Activated CD8-positive, alpha-beta T cell treated with anti-CD3 and anti-CD28 coated beads, Interleukin-2, amount 10 ng/mL, durations not matched to agents 7 days and 5 days (primary cell): ENCODE measurements around the gene FAS. TPM values are rescaled to one million over a fixed set of nuclear protein-coding genes. Genes with fewer than 3 reads are reported as not detected.

Source experiments
- ATAC-seq: fragments of 150-1000 bp; cut with Tn5 transposase; one replicate; pipeline ENCODE4 v1.10.0; 2021; ENCODE audit warnings: moderate library complexity
- CTCF ChIA-PET: fragments of 350-600 bp; sonication (Branson Sonifier 250); formaldehyde crosslinking; loops from one replicate; lab custom pipeline; 2021; ENCODE audit warnings: antibody characterized with exemption; lab: Charles Lee
- POLR2A ChIA-PET: fragments of 350-600 bp; sonication (Branson Sonifier 250); formaldehyde crosslinking; loops from one replicate; lab custom pipeline; 2021; ENCODE audit warnings: antibody characterized with exemption; lab: Charles Lee
- DNase-seq: peaks from one replicate; pipeline ENCODE4 v3.0.0-alpha.2; 2020
- H3K27ac Mint-ChIP-seq: one replicate; pipeline ENCODE4 v1.8.0; 2021; ENCODE audit warnings: mild to moderate bottlenecking, mixed read lengths
- H3K27me3 Mint-ChIP-seq: one replicate; pipeline ENCODE4 v1.8.0; 2021; ENCODE audit warnings: low read depth, mixed read lengths
- H3K36me3 Mint-ChIP-seq: one replicate; pipeline ENCODE4 v1.8.0; 2021; ENCODE audit warnings: low read depth, mixed read lengths
- H3K4me1 Mint-ChIP-seq: one replicate; pipeline ENCODE4 v1.8.0; 2021; ENCODE audit warnings: low read depth, mixed read lengths
- H3K4me3 Mint-ChIP-seq: one replicate; pipeline ENCODE4 v1.8.0; 2021; ENCODE audit warnings: mild to moderate bottlenecking, mixed read lengths
- H3K9me3 Mint-ChIP-seq: one replicate; pipeline ENCODE4 v1.8.0; 2022; ENCODE audit warnings: mixed read lengths; ENCODE audit not compliant: insufficient read depth
- total RNA-seq, 2 experiments: library from RNA; stranded (reverse); gene quantifications; one replicate each; pipeline ENCODE4 v1.2.3, GENCODE V29; 2021

Gene FAS
- total RNA-seq, 2 experiments from 2014 or later = 58.5 to 62.6 TPM

GRCh38 chr10:88954458-88955083, 36.0 kb upstream of the FAS start:
- no peak for DNase-seq
- Mint-ChIP-seq H3K4me3 (no peak overlapping the region), H3K27me3 (no peaks in the 10 kb centered on the region), H3K9me3 (peaks cover 3% of the 10 kb centered on the region), H3K36me3 (peaks cover 13% of the 10 kb centered on the region), H3K27ac (no peak overlapping the region), H3K4me1 (peaks cover 2% of the 10 kb centered on the region)
- ATAC-seq = no peak
- POLR2A ChIA-PET = no interaction called here
- CTCF ChIA-PET = interaction anchor here (0.8 to 2.6 kb wide), 5 partner anchors 11 to 389 kb away, joined by 3 to 8 read pairs (median 5); no protein-coding TSS in a partner anchor

- ATAC-seq (no peak), DNase-seq (no peak)
- Mint-ChIP-seq H3K4me1 (peaks cover 24% of the 10 kb centered on the region), H3K9me3 (peaks cover 3% of the 10 kb centered on the region), H3K27me3 (no peaks in the 10 kb centered on the region), H3K4me3 (no peak overlapping the region), H3K27ac (no peak overlapping the region), H3K36me3 (peaks cover 8% of the 10 kb centered on the region)
- ChIA-PET CTCF (interaction anchor here (0.7 to 3.6 kb wide), 5 partner anchors 12 to 261 kb away, joined by 3 to 17 read pairs (median 4); no protein-coding TSS in a partner anchor), POLR2A (no interaction called here)
Observed at GRCh38 chr10:88957381-88957780, 33.2 kb upstream of the FAS start.

GRCh38 chr10:88958721-88959120, 31.9 kb upstream of the FAS start:
- POLR2A ChIA-PET = no interaction called here
- peaks cover 12% of the 10 kb centered on the region for H3K36me3 Mint-ChIP-seq

GRCh38 chr10:88960802-88961201, 29.8 kb upstream of the FAS start:
- no peak overlapping the region for H3K27ac Mint-ChIP-seq
- H3K4me3 Mint-ChIP-seq = no peak overlapping the region
- ATAC-seq (no peak), DNase-seq (no peak)
- H3K4me1 Mint-ChIP-seq = peaks cover 32% of the 10 kb centered on the region
- H3K9me3 Mint-ChIP-seq = no peaks in the 10 kb centered on the region
- ChIA-PET CTCF (interaction anchor here (0.9 to 2.5 kb wide), 6 partner anchors 9 to 31 kb away, joined by 3 to 8 read pairs (median 4); partner anchors contain the start of gene FAS), POLR2A (interaction anchor here (1.7 kb wide), 1 partner anchor 31 kb away, joined by 4 read pairs; no protein-coding TSS in a partner anchor)
- H3K36me3 Mint-ChIP-seq = peaks cover 10% of the 10 kb centered on the region
- no peaks in the 10 kb centered on the region for H3K27me3 Mint-ChIP-seq

More at GRCh38 chr10:88958721-88959120, 31.9 kb upstream of the FAS start:
- CTCF ChIA-PET = interaction anchor here (2.3 to 3.6 kb wide), 2 partner anchors 24 to 71 kb away, joined by 6 to 17 read pairs; no protein-coding TSS in a partner anchor
- no peak overlapping the region for H3K4me3 Mint-ChIP-seq
- H3K27me3 Mint-ChIP-seq = no peaks in the 10 kb centered on the region
- DNase-seq (no peak), ATAC-seq (no peak)
- peaks cover 33% of the 10 kb centered on the region for H3K4me1 Mint-ChIP-seq
- H3K27ac Mint-ChIP-seq = no peak overlapping the region
- peaks cover 2% of the 10 kb centered on the region for H3K9me3 Mint-ChIP-seq

- POLR2A ChIA-PET = interaction anchor here (1.7 kb wide), 1 partner anchor 30 kb away, joined by 4 read pairs; no protein-coding TSS in a partner anchor
- CTCF ChIA-PET = interaction anchor here (0.9 to 2.5 kb wide), 5 partner anchors 9 to 31 kb away, joined by 3 to 8 read pairs (median 4); partner anchors contain the start of gene FAS
- Mint-ChIP-seq H3K4me1 (peaks cover 32% of the 10 kb centered on the region), H3K36me3 (peaks cover 10% of the 10 kb centered on the region), H3K27ac (no peak overlapping the region), H3K9me3 (no peaks in the 10 kb centered on the region), H3K27me3 (no peaks in the 10 kb centered on the region), H3K4me3 (no peak overlapping the region)
- ATAC-seq (no peak), DNase-seq (no peak)
Observed at GRCh38 chr10:88961266-88961665, 29.3 kb upstream of the FAS start.

GRCh38 chr10:88962336-88962735, 28.3 kb upstream of the FAS start:
- Mint-ChIP-seq H3K4me1 (peaks cover 32% of the 10 kb centered on the region), H3K27ac (peak overlapping the region; percentile 43), H3K9me3 (no peaks in the 10 kb centered on the region), H3K27me3 (no peaks in the 10 kb centered on the region), H3K4me3 (peak overlapping the region; percentile 17), H3K36me3 (peaks cover 10% of the 10 kb centered on the region)
- DNase-seq (no peak), ATAC-seq (peak; percentile 85)
- ChIA-PET CTCF (interaction anchor here (0.6 to 1.3 kb wide), 2 partner anchors 19 to 255 kb away, joined by 3 to 4 read pairs; no protein-coding TSS in a partner anchor), POLR2A (interaction anchor here (0.6 to 1.1 kb wide), 4 partner anchors 28 to 37 kb away, joined by 3 to 5 read pairs (median 4); partner anchors contain the start of gene FAS)

GRCh38 chr10:88963318-88963717, 27.3 kb upstream of the FAS start:
- Mint-ChIP-seq H3K27me3 (no peaks in the 10 kb centered on the region), H3K4me1 (peaks cover 32% of the 10 kb centered on the region)
- POLR2A ChIA-PET = no interaction called here

GRCh38 chr10:88964360-88964759, 26.2 kb upstream of the FAS start:
- Mint-ChIP-seq H3K27ac (no peak overlapping the region), H3K27me3 (no peaks in the 10 kb centered on the region), H3K36me3 (peaks cover 10% of the 10 kb centered on the region), H3K9me3 (no peaks in the 10 kb centered on the region), H3K4me3 (no peak overlapping the region), H3K4me1 (peaks cover 32% of the 10 kb centered on the region)
- ChIA-PET CTCF (interaction anchor here (1.0 to 1.3 kb wide), 5 partner anchors 18 to 29 kb away, joined by 3 to 4 read pairs (median 3); partner anchors contain the start of gene FAS), POLR2A (no interaction called here)
- ATAC-seq = no peak
- DNase-seq = no peak

More at GRCh38 chr10:88963318-88963717, 27.3 kb upstream of the FAS start:
- no peak for ATAC-seq
- Mint-ChIP-seq H3K9me3 (no peaks in the 10 kb centered on the region), H3K36me3 (peaks cover 10% of the 10 kb centered on the region), H3K4me3 (no peak overlapping the region), H3K27ac (no peak overlapping the region)
- DNase-seq = no peak
- CTCF ChIA-PET = interaction anchor here (0.9 to 1.3 kb wide), 3 partner anchors 15 to 27 kb away, joined by 4 read pairs; no protein-coding TSS in a partner anchor

- no peaks in the 10 kb centered on the region for H3K9me3 Mint-ChIP-seq
- no peaks in the 10 kb centered on the region for H3K27me3 Mint-ChIP-seq
- no peak overlapping the region for H3K4me3 Mint-ChIP-seq
- no peak for DNase-seq
- ChIA-PET POLR2A (no interaction called here), CTCF (interaction anchor here (1.0 to 1.2 kb wide), 4 partner anchors 17 to 29 kb away, joined by 3 read pairs; partner anchors contain the start of gene FAS)
- ATAC-seq = no peak
- peaks cover 7% of the 10 kb centered on the region for H3K36me3 Mint-ChIP-seq
- H3K27ac Mint-ChIP-seq = no peak overlapping the region
- H3K4me1 Mint-ChIP-seq = peaks cover 32% of the 10 kb centered on the region
Observed at GRCh38 chr10:88964869-88965415, 25.7 kb upstream of the FAS start.

GRCh38 chr10:88966797-88967196, 23.8 kb upstream of the FAS start:
- CTCF ChIA-PET = no interaction called here
- H3K27ac Mint-ChIP-seq = no peak overlapping the region

GRCh38 chr10:88968391-88968790, 22.2 kb upstream of the FAS start:
- H3K27me3 Mint-ChIP-seq = no peaks in the 10 kb centered on the region
- no peak overlapping the region for H3K4me3 Mint-ChIP-seq
- peaks cover 8% of the 10 kb centered on the region for H3K36me3 Mint-ChIP-seq
- ChIA-PET CTCF (interaction anchor here (1.2 kb wide), 1 partner anchor 34 kb away, joined by 4 read pairs; no protein-coding TSS in a partner anchor), POLR2A (no interaction called here)
- no peak for ATAC-seq
- no peak overlapping the region for H3K27ac Mint-ChIP-seq
- DNase-seq = no peak
- peaks cover 5% of the 10 kb centered on the region for H3K4me1 Mint-ChIP-seq
- no peaks in the 10 kb centered on the region for H3K9me3 Mint-ChIP-seq

More at GRCh38 chr10:88966797-88967196, 23.8 kb upstream of the FAS start:
- Mint-ChIP-seq H3K9me3 (no peaks in the 10 kb centered on the region), H3K36me3 (peaks cover 7% of the 10 kb centered on the region), H3K4me1 (peaks cover 16% of the 10 kb centered on the region), H3K4me3 (no peak overlapping the region), H3K27me3 (no peaks in the 10 kb centered on the region)
- no peak for ATAC-seq
- POLR2A ChIA-PET = no interaction called here
- DNase-seq = no peak
